RKO (cell line): ENCODE measurements around the gene MGRN1.

Experiments used
- DNase-seq: peaks from one replicate; pipeline ENCODE4 v3.0.0-alpha.2; 2016; ENCODE audit warnings: low spot score

MGRN1 gene

GRCh38 chr16:4675864-4676786 is 51.5 kb downstream of the MGRN1 start:
- no peak for DNase-seq

- DNase-seq: no peak
Observed at GRCh38 chr16:4676831-4677230, 52.2 kb downstream of the MGRN1 start.

GRCh38 chr16:4677390-4677789 is 52.8 kb downstream of the MGRN1 start:
- no peak for DNase-seq

DNA sequence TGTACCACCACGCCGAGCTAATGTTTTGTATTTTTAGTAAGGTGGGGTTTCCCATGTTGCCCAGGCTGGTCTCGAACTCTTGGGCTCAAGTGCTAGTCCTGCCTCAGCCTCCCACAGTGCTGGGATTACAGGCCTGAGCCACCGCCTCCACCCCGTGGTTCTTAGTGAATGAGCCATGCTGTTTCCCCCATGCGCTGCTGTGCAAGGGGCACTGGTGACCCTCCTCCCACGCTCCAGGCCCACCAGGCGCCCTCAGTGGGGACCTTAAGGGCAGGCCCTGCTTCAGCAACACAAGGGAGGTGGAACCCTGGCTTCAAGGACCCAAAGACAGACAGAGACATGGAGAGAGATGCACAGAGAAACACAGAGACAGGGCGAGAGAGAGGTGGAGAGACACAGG is 53.4 kb downstream of the MGRN1 start:
- no peak for DNase-seq

DNA sequence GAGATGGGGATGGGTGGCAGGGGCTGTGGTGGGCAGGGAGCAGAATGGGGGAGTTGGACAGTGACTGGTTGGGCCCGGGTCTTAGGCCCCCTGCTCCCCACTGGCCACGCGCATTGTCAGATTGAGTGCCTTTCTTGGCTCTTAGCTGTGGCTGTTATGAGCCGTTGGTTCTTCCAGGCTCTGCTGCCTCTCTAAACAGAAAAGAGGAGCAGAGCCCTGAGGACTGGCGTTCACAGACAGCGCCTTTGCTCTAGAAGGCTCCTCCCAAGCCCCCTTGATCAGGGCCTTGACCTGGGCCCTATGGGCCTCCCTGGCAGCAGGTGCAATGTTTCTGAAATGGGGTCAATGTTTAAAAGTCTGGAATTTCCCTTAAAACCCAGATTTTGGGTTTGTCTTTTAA is 54.0 kb downstream of the MGRN1 start:
- DNase-seq: no peak

DNA sequence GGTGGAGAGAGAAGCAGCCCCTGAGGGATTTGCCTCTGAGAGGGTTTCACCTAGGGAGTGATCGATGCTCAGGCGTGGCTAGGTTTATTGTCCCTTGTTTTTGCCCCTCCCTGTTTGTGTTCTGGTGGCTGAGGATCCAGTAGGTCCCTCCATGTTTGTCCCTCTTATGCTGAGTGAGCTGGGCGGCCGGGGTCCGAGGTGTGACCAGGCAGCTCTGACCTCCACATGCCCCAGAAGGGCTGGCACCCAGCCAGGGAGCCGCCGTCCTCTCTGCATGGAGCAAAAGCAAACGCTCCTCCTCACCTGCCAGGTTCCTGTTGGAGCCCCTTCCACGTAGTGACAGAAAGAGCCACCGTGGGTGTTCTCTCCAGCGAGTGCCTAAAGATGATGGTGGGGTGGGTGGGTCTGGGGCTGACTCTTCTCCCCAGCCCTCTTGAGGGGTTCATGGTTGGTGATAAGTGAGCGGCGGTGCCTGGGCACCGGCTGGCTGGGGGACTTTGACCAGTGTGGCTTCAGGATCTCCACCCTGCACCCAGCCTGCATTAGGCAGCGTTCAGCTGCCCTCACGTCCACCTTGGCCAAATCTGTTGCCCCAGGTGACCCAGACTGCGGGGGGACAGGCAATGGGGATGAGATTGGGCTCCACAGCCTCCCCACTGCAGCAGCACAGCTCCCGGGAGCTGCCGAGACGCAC is 54.7 kb downstream of the MGRN1 start:
- DNase-seq: no peak

DNA sequence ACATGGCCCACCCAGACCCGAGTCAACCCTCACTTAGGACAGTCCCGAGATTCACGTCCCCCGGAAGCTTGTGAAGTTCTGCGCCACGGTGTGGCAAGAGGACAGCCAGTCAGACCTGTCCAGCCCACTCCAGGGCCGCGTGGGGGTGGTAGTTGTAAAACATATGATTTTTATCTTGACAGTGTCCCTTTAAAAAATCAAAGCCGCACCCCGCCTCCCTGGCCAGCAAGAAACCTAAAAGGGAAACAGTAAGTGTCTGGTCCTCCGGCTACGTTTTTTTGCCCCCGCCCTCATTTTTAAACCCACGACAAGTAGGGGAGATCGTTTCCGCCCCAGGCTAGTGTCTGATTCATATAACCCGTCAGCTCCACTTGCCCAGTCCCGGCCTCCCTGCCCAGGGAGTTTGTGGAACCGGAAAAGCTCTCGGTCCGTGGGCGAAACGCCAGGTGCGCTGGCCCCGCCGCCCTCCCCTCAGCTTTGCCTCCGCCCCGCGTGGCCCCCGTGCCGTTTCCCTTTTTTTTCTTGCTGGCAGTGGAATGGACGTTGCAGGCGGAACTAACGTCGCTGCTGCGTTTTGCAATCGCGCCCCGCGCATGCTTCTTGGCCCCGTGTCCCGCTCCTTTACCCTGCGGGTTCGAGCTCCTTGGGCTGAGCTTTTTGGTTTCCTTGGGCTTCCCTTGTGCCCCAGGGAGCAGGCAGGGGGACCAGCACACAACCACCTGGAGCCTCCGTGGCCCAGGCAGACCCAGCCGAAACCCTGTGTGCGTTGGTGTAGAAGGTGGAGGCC is 55.4 kb downstream of the MGRN1 start:
- no peak for DNase-seq

GRCh38 chr16:4680673-4681470 is 56.2 kb downstream of the MGRN1 start:
- DNase-seq: no peak

- no peak for DNase-seq
Observed at GRCh38 chr16:4681471-4682083, 57.0 kb downstream of the MGRN1 start.

GRCh38 chr16:4682084-4682591 is 57.5 kb downstream of the MGRN1 start:
- DNase-seq: no peak

- peak; percentile 29 for DNase-seq
Observed at GRCh38 chr16:4682616-4683254, 58.1 kb downstream of the MGRN1 start.

DNA sequence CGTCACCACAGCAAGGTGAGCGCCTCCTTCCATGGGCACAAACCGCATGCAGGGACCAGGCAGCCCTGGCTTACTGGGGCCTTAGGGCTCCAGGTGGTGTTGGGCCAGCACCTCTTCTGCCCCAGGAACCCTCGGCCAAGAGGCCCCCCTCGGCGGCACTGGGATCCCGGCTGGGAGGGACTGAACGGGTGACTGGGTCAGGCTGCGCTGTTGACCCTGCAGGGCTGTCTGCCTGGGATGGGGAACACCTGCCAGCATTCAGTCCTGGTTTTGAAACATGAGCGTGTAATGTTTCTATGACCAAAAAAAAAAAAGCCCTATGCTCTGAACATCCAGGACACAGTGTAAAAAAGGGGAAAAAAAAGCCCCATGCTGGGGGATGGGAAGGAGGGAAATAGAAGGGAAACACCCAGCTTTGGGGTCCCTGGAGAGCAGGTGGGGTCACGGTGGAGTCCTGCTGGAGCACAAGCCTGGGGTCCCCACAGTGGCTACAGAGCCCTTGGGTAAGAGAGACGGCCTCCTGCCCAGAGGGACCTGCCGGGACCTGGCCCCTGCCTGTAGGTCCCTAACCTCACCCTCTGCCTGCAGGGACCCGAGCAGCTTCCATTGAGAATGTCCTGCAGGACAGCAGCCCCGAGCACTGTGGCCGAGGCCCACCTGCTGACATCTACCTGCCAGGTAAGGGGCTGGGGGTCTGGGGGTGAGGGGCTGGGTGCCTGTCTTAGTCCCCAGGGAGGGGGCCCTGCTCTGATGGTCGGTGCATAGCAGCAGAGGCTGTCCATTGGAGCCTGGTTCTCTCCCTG is 58.8 kb downstream of the MGRN1 start:
- DNase-seq: no peak

- DNase-seq: no peak
Observed at GRCh38 chr16:4684058-4684715, 59.6 kb downstream of the MGRN1 start.

DNA sequence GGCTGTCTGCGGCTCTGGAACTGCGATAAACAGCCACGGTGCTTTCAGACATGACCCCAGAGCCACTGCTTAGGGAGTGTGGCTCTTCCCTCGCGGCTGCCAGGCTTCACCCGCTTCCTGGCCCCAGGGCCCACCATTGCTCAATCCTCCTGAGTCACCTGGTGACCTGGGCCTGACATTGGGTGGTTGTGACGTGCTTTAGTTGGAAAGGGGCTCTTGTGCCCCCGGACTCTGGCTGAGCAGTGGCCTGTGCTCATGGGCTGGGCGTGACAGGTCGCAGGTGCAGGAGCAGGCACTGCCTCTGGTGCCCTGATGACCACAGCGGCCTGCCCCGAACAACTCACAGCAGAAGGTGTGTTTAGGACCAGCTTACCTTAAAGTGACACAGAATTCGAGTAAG is 60.1 kb downstream of the MGRN1 start:
- no peak for DNase-seq

- no peak for DNase-seq
Observed at GRCh38 chr16:4685292-4685691, 60.7 kb downstream of the MGRN1 start.

GRCh38 chr16:4685776-4686496 is 61.3 kb downstream of the MGRN1 start:
- DNase-seq: no peak

DNA sequence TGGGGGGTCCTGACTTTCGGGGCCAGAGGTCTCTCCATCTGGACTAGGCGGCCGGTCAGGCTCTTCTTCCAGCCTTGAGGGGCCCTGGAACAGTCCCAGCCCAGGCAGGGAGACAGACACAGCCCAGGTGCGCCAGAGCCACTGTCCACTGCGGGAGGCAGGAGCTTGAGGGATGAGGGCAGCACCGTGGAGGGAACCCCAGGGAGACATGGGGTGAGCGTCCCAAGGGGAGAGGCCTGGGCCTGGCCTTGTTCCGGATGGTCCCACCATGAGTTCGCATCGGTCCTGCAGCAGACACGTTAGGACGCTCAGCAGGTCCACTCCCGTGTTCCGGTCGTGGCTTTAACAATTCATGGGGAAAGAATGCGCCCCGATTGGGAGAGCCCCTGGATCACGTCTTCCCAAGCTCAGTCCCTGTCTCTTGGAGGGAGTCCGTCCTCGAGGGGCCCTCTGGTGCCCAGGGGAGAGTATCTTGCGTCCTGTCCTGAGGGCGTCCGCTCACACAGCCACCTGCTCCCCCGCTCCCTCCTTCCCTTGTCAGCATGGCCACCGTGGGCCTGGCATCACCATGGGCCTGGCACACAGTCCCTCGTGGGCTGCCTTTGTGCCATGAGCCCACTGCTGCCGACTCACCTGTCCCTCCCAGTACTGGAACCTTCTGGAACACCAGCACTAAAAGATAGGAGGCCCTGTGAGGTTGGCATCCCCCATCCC is 62.0 kb downstream of the MGRN1 start:
- no peak for DNase-seq

- no peak for DNase-seq
Observed at GRCh38 chr16:4687416-4687815, 62.8 kb downstream of the MGRN1 start.
